Ascending aorta (tissue), 2 donors: ENCODE data around the gene GBE1. TPM values are rescaled to one million over a fixed set of nuclear protein-coding genes. Genes with fewer than 3 reads are reported as not detected.
"Not testable (repeated sequence)": the region's sequence is repeated elsewhere in the genome, so short reads cannot be mapped to it uniquely, and the experiment has no call there.

ENCODE experiments used
- DNase-seq, 2 donors: peaks; one replicate each; pipeline ENCODE4 v3.0.0-alpha.2; 2019; ENCODE audit warnings: low spot score in 2 of 2
- H3K27ac ChIP-seq, 2 donors: fragments of 200-600 bp; sonication (generic); one replicate each; pipeline ENCODE4 v1.5.1; 2016 to 2017; ENCODE audit warnings: mild to moderate bottlenecking in 1 of 2
- H3K27me3 ChIP-seq: fragments of 200-600 bp; sonication (generic); one replicate; pipeline ENCODE4 v1.5.1; 2017
- H3K36me3 ChIP-seq, 2 donors: fragments of 200-600 bp; sonication (generic); one replicate each; pipeline ENCODE4 v1.5.1; 2016
- H3K4me1 ChIP-seq, 2 donors: fragments of 200-600 bp; sonication (generic); one replicate each; pipeline ENCODE4 v1.5.1; 2016 to 2017; ENCODE audit warnings: mild to moderate bottlenecking in 1 of 2
- H3K4me3 ChIP-seq, 2 donors: fragments of 200-600 bp; sonication (generic); one replicate each; pipeline ENCODE4 v1.5.1; 2016 to 2017; ENCODE audit warnings: mild to moderate bottlenecking in 1 of 2
- H3K9me3 ChIP-seq, 2 donors: fragments of 200-600 bp; sonication (generic); one replicate each; pipeline ENCODE4 v1.5.1; 2016
- CTCF ChIP-seq, 3 experiments: fragments of 200-600 bp in 2 of 3; fragments of 450-650 bp in 1 of 3; sonication (generic) in 2 of 3; IDR thresholded peaks; one replicate each; pipeline ENCODE4 v1.5.1; 2016 to 2019; ENCODE audit warnings: antibody characterized with exemption in 3 of 3, mild to moderate bottlenecking in 1 of 3, moderate library complexity in 1 of 3
- intact Hi-C: fragments of 100-400 bp; cut with DNase I; formaldehyde crosslinking; loops from one replicate; pipeline ENCODE4 v1.15.1; 2023
- total RNA-seq: library from RNA; depleted of rRNA; stranded (reverse); fragments of >200 nt; gene quantifications from one replicate; pipeline ENCODE4 v1.1.0, GENCODE V29; 2016

Gene GBE1
- total RNA-seq, 1 donor from 2014 or later: 20.8 TPM

GRCh38 chr3:81763001-81763400 is 1.6 kb upstream of the GBE1 start:
- Histone ChIP-seq H3K4me3 (no peak overlapping the region), H3K27ac (peak overlapping the region; percentile 99), H3K4me1 (peaks cover 3 to 23% of the 10 kb centered on the region in 2 donors), H3K9me3 (no peaks in the 10 kb centered on the region), H3K27me3 (no peaks in the 10 kb centered on the region), H3K36me3 (no peaks in the 10 kb centered on the region)
- DNase-seq: no peak
- TF ChIP-seq CTCF (IDR thresholded peaks at IDR 0.05): no peak
- intact Hi-C loops: loop anchor here (5.0 kb wide), 1 partner anchor 321 kb away; no protein-coding TSS in a partner anchor

- intact Hi-C loops: loop anchor here (1.0 to 5.0 kb wide), 3 partner anchors 19 to 320 kb away; no protein-coding TSS in a partner anchor
- Histone ChIP-seq H3K27ac (peak overlapping the region; percentile 99), H3K36me3 (no peaks in the 10 kb centered on the region), H3K4me3 (peak overlapping the region; percentile 74 to 81), H3K27me3 (no peaks in the 10 kb centered on the region), H3K9me3 (no peaks in the 10 kb centered on the region), H3K4me1 (peaks cover 3 to 27% of the 10 kb centered on the region in 2 donors)
- no peak for TF ChIP-seq CTCF (IDR thresholded peaks at IDR 0.05)
- no peak for DNase-seq
Observed at GRCh38 chr3:81761904-81762580, 597 bp upstream of the GBE1 start.

GRCh38 chr3:81760215-81760614 is 1.2 kb downstream of the GBE1 start:
- H3K9me3 ChIP-seq: no peaks in the 10 kb centered on the region
- peak overlapping the region; percentile 74 to 81 for H3K4me3 ChIP-seq
- H3K4me1 ChIP-seq: peaks cover 3 to 30% of the 10 kb centered on the region in 2 donors
- H3K27ac ChIP-seq: peak overlapping the region; percentile 99
- H3K36me3 ChIP-seq: no peaks in the 10 kb centered on the region
- no peak for DNase-seq
- intact Hi-C loops: loop anchor here (2.0 to 5.0 kb wide), 2 partner anchors 43 to 318 kb away; no protein-coding TSS in a partner anchor
- no peak for TF ChIP-seq CTCF (IDR thresholded peaks at IDR 0.05)
- no peaks in the 10 kb centered on the region for H3K27me3 ChIP-seq

- peak overlapping the region; percentile 99 for H3K27ac ChIP-seq
- intact Hi-C loops: loop anchor here (5.0 kb wide), 1 partner anchor 266 kb away; no protein-coding TSS in a partner anchor
- peak overlapping the region in 1 of 2 donors; percentile 81 for H3K4me3 ChIP-seq
- H3K36me3 ChIP-seq, H3K9me3 ChIP-seq, H3K27me3 ChIP-seq, DNase-seq: not testable (repeated sequence)
- peaks cover 3 to 30% of the 10 kb centered on the region in 2 donors for H3K4me1 ChIP-seq
Observed at GRCh38 chr3:81758771-81759170, 2.7 kb downstream of the GBE1 start.

- Histone ChIP-seq H3K9me3 (peaks cover 0 to 7% of the 10 kb centered on the region in 2 donors), H3K4me3 (peak overlapping the region in 1 of 2 donors; percentile 19), H3K27ac (peak overlapping the region; percentile 99), H3K4me1 (peaks cover 3 to 29% of the 10 kb centered on the region in 2 donors), H3K36me3 (no peaks in the 10 kb centered on the region), H3K27me3 (no peaks in the 10 kb centered on the region)
- TF ChIP-seq CTCF (IDR thresholded peaks at IDR 0.05): no peak
- intact Hi-C loops: loop anchor here (5.0 kb wide), 1 partner anchor 266 kb away; no protein-coding TSS in a partner anchor
- peak in 1 of 2 donors; percentile 77 for DNase-seq
Observed at GRCh38 chr3:81758275-81758674, 3.2 kb downstream of the GBE1 start.

GRCh38 chr3:81753416-81754027 is 7.9 kb downstream of the GBE1 start:
- H3K4me3 ChIP-seq: no peak overlapping the region
- H3K4me1 ChIP-seq: peaks cover 0 to 14% of the 10 kb centered on the region in 2 donors
- no peak for TF ChIP-seq CTCF (IDR thresholded peaks at IDR 0.05)
- no peaks in the 10 kb centered on the region for H3K27me3 ChIP-seq
- peaks cover 0 to 7% of the 10 kb centered on the region in 2 donors for H3K9me3 ChIP-seq
- intact Hi-C loops: no loop called here
- no peak overlapping the region for H3K27ac ChIP-seq
- no peak for DNase-seq
- H3K36me3 ChIP-seq: no peaks in the 10 kb centered on the region
